ENCODE data around the gene IL17D.

- TF ChIP-seq, protein P1, sequence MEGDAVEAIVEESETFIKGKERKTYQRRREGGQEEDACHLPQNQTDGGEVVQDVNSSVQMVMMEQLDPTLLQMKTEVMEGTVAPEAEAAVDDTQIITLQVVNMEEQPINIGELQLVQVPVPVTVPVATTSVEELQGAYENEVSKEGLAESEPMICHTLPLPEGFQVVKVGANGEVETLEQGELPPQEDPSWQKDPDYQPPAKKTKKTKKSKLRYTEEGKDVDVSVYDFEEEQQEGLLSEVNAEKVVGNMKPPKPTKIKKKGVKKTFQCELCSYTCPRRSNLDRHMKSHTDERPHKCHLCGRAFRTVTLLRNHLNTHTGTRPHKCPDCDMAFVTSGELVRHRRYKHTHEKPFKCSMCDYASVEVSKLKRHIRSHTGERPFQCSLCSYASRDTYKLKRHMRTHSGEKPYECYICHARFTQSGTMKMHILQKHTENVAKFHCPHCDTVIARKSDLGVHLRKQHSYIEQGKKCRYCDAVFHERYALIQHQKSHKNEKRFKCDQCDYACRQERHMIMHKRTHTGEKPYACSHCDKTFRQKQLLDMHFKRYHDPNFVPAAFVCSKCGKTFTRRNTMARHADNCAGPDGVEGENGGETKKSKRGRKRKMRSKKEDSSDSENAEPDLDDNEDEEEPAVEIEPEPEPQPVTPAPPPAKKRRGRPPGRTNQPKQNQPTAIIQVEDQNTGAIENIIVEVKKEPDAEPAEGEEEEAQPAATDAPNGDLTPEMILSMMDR (IDR thresholded peaks at IDR 0.05): no peak
- no peak for TF ChIP-seq POLR2A (IDR thresholded peaks at IDR 0.05)
Observed at GRCh38 chr13:20682061-20682460, 21.4 kb upstream of the IL17D start.

All from transverse colon (tissue), 3 donors.